ENCODE measurements around the gene TMEM132C. TPM values are rescaled to one million over a fixed set of nuclear protein-coding genes. Genes with fewer than 3 reads are reported as not detected.

The TMEM132C gene
- total and polyA plus RNA-seq, 4 donors: 0.05 to 0.08 (median 0.05) TPM; not detected in 1

- TF ChIP-seq EGR1 (IDR thresholded peaks at IDR 0.05; ENCODE audit: low read depth in 2 of 2): no peak
- no peak for TF ChIP-seq HNF4A (conservative IDR thresholded peaks at IDR 0.05)
- TF ChIP-seq, protein P1, sequence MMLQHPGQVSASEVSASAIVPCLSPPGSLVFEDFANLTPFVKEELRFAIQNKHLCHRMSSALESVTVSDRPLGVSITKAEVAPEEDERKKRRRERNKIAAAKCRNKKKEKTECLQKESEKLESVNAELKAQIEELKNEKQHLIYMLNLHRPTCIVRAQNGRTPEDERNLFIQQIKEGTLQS (IDR thresholded peaks at IDR 0.05): no peak
- TF ChIP-seq FOXA1 (IDR thresholded peaks at IDR 0.05): no peak
- TF ChIP-seq, protein P2, sequence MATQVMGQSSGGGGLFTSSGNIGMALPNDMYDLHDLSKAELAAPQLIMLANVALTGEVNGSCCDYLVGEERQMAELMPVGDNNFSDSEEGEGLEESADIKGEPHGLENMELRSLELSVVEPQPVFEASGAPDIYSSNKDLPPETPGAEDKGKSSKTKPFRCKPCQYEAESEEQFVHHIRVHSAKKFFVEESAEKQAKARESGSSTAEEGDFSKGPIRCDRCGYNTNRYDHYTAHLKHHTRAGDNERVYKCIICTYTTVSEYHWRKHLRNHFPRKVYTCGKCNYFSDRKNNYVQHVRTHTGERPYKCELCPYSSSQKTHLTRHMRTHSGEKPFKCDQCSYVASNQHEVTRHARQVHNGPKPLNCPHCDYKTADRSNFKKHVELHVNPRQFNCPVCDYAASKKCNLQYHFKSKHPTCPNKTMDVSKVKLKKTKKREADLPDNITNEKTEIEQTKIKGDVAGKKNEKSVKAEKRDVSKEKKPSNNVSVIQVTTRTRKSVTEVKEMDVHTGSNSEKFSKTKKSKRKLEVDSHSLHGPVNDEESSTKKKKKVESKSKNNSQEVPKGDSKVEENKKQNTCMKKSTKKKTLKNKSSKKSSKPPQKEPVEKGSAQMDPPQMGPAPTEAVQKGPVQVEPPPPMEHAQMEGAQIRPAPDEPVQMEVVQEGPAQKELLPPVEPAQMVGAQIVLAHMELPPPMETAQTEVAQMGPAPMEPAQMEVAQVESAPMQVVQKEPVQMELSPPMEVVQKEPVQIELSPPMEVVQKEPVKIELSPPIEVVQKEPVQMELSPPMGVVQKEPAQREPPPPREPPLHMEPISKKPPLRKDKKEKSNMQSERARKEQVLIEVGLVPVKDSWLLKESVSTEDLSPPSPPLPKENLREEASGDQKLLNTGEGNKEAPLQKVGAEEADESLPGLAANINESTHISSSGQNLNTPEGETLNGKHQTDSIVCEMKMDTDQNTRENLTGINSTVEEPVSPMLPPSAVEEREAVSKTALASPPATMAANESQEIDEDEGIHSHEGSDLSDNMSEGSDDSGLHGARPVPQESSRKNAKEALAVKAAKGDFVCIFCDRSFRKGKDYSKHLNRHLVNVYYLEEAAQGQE (IDR thresholded peaks at IDR 0.05): no peak
- no peak for TF ChIP-seq SP1 (IDR thresholded peaks at IDR 0.05)
- TF ChIP-seq, protein P3, sequence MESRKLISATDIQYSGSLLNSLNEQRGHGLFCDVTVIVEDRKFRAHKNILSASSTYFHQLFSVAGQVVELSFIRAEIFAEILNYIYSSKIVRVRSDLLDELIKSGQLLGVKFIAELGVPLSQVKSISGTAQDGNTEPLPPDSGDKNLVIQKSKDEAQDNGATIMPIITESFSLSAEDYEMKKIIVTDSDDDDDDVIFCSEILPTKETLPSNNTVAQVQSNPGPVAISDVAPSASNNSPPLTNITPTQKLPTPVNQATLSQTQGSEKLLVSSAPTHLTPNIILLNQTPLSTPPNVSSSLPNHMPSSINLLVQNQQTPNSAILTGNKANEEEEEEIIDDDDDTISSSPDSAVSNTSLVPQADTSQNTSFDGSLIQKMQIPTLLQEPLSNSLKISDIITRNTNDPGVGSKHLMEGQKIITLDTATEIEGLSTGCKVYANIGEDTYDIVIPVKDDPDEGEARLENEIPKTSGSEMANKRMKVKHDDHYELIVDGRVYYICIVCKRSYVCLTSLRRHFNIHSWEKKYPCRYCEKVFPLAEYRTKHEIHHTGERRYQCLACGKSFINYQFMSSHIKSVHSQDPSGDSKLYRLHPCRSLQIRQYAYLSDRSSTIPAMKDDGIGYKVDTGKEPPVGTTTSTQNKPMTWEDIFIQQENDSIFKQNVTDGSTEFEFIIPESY (IDR thresholded peaks at IDR 0.05): no peak
- no peak for TF ChIP-seq CTCF (IDR thresholded peaks at IDR 0.05; ENCODE audit: low read depth, low read length, missing input control)
- TF ChIP-seq FOXA2 (IDR thresholded peaks at IDR 0.05): no peak
- no peak for TF ChIP-seq JUND (IDR thresholded peaks at IDR 0.05)
- TF ChIP-seq NR2F2 (IDR thresholded peaks at IDR 0.05): no peak
- no peak for TF ChIP-seq MAX (IDR thresholded peaks at IDR 0.05)
- no peak for TF ChIP-seq TAF1 (conservative IDR thresholded peaks at IDR 0.05)
- DNase-seq (ENCODE audit: low spot score): no peak
- H3K9me3 ChIP-seq (ENCODE audit: control insufficient read depth in 4 of 4, low read length in 3 of 4): no peaks in the 10 kb centered on the region
- H3K27me3 ChIP-seq (ENCODE audit: control insufficient read depth in 4 of 4, insufficient read depth in 4 of 4, low read length in 3 of 4): peaks cover 0 to 8% (median 3%) of the 10 kb centered on the region in 4 donors
- no peak overlapping the region for H3K4me3 ChIP-seq (ENCODE audit: low read depth in 1 of 3, low read length in 3 of 3)
- WGBS: 67% methylated on average over 2 of the region's 2 CpGs
- no peak overlapping the region for H3K9ac ChIP-seq (ENCODE audit: low read depth in 1 of 2, low read length in 2 of 2)
- H3K36me3 ChIP-seq (ENCODE audit: control insufficient read depth in 4 of 4, insufficient read depth in 3 of 4, low read depth in 1 of 4, low read length in 3 of 4): no peaks in the 10 kb centered on the region
- peaks cover 0 to 1% (median 0%) of the 10 kb centered on the region in 4 donors for H3K4me1 ChIP-seq (ENCODE audit: control insufficient read depth in 4 of 4, insufficient read depth in 4 of 4, low read length in 3 of 4)
- no peak overlapping the region for H3K27ac ChIP-seq (ENCODE audit: low read depth in 1 of 2, low read length in 2 of 2)
Measured at GRCh38 chr12:128312661-128313060, 45.7 kb downstream of the TMEM132C start.

DNA sequence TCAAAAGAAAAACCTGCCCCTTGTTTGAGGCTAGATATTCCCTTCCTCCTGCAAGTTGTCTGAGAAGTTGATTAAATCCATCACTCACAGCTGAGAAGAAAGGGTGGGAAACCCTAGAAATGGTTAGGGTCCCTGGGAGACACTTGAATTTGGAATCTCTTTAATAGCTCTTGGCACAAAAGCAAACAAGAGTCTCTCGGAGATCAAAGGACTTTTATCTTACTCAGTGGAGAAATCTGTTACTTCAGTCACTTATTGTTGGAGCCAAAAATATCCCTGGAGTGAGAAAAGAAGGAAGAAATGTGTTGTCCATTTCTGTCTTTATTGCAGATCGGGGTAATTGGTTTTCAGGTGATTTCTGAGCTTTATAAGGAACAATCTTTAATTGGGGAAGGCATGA is 47.0 kb downstream of the TMEM132C start:
- peaks cover 0 to 5% (median 3%) of the 10 kb centered on the region in 4 donors for H3K27me3 ChIP-seq (ENCODE audit: control insufficient read depth in 4 of 4, insufficient read depth in 4 of 4, low read length in 3 of 4)
- no peak overlapping the region for H3K9ac ChIP-seq (ENCODE audit: low read depth in 1 of 2, low read length in 2 of 2)
- no peaks in the 10 kb centered on the region for H3K36me3 ChIP-seq (ENCODE audit: control insufficient read depth in 4 of 4, insufficient read depth in 3 of 4, low read depth in 1 of 4, low read length in 3 of 4)
- H3K27ac ChIP-seq (ENCODE audit: low read depth in 1 of 2, low read length in 2 of 2): no peak overlapping the region
- H3K9me3 ChIP-seq (ENCODE audit: control insufficient read depth in 4 of 4, low read length in 3 of 4): no peaks in the 10 kb centered on the region
- no peak overlapping the region for H3K4me3 ChIP-seq (ENCODE audit: low read depth in 1 of 3, low read length in 3 of 3)
- DNase-seq (ENCODE audit: low spot score): no peak
- 32% methylated on average over 2 of the region's 2 CpGs for whole genome bisulfite sequencing
- peaks cover 0 to 1% (median 0%) of the 10 kb centered on the region in 4 donors for H3K4me1 ChIP-seq (ENCODE audit: control insufficient read depth in 4 of 4, insufficient read depth in 4 of 4, low read length in 3 of 4)
- TF ChIP-seq, protein P2 (IDR thresholded peaks at IDR 0.05): no peak
- TF ChIP-seq MAX (IDR thresholded peaks at IDR 0.05) (no peak), CTCF (IDR thresholded peaks at IDR 0.05; ENCODE audit: low read depth, low read length, missing input control) (no peak), RXRA (IDR thresholded peaks at IDR 0.05) (no peak)
- TF ChIP-seq, protein P1 (IDR thresholded peaks at IDR 0.05): no peak
- TF ChIP-seq, protein P3 (IDR thresholded peaks at IDR 0.05): no peak

Measured in liver (tissue), 9 donors.